Ectodermal cell (in vitro differentiated cells): ENCODE results near the gene MBOAT1.

Source experiments
- H3K27ac ChIP-seq: 2 replicates; pipeline ENCODE4 v1.7.0; 2013; ENCODE audit warnings: mild to moderate bottlenecking, low read depth, low read length; ENCODE audit not compliant: insufficient read depth, poor library complexity, severe bottlenecking
- H3K27me3 ChIP-seq: 2 replicates; pipeline ENCODE4 v1.7.0; 2013; ENCODE audit warnings: mild to moderate bottlenecking, low read length; ENCODE audit not compliant: insufficient read depth, control insufficient read depth, poor library complexity, severe bottlenecking
- H3K36me3 ChIP-seq: one replicate; pipeline ENCODE4 v1.7.0; 2013; ENCODE audit warnings: low read length; ENCODE audit not compliant: control insufficient read depth, insufficient read depth
- H3K4me1 ChIP-seq: one replicate; pipeline ENCODE4 v1.7.0; 2013; ENCODE audit warnings: low read length; ENCODE audit not compliant: control insufficient read depth, insufficient read depth
- H3K4me3 ChIP-seq: 2 replicates; pipeline ENCODE4 v1.7.0; 2013; ENCODE audit warnings: low read depth, low read length, control low read depth; ENCODE audit not compliant: insufficient read depth
- H3K9me3 ChIP-seq: 2 replicates; pipeline ENCODE4 v1.7.0; 2013; ENCODE audit warnings: mild to moderate bottlenecking, low read length, moderate library complexity; ENCODE audit not compliant: control insufficient read depth
- WGBS, 2 experiments: methylation state at CpG; one replicate each; pipeline ENCODE4 v1.1.7; 2013; ENCODE audit warnings: missing lambda C conversion rate in 2 of 2; 5-methylcytosine and 5-hydroxymethylcytosine counted together

Gene MBOAT1

GRCh38 chr6:20109526-20109925 lies 102.7 kb downstream of the MBOAT1 start:
- no peak overlapping the region for H3K4me3 ChIP-seq
- no peaks in the 10 kb centered on the region for H3K9me3 ChIP-seq
- no peak overlapping the region for H3K27ac ChIP-seq
- WGBS, 2 experiments = 90 to 93% methylated on average over 6 of the region's 6 CpGs
- H3K36me3 ChIP-seq = no peaks in the 10 kb centered on the region
- no peaks in the 10 kb centered on the region for H3K27me3 ChIP-seq
- H3K4me1 ChIP-seq = peaks cover 6% of the 10 kb centered on the region

DNA sequence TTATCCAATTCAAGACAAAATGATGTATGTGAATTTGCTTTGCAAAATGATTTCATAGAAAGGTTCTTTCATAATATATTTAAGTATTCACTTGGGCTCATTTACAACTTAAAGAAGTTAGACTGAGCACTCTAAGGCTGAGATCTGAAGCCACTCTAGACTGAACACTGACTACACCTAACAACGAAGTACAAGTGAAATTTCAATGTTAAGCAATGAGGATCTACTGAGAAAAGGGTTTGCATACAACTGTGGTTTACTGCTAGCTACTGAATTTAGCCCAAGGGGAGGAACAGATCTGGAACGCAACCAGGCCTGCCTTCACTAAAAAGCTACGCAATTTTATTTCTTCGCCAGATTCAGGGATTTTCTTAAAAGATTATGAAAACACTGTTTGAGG lies 106.4 kb downstream of the MBOAT1 start:
- Histone ChIP-seq H3K27me3 (no peaks in the 10 kb centered on the region), H3K4me3 (no peak overlapping the region), H3K4me1 (peaks cover 6% of the 10 kb centered on the region), H3K27ac (no peak overlapping the region), H3K36me3 (no peaks in the 10 kb centered on the region), H3K9me3 (no peaks in the 10 kb centered on the region)
- 93 to 97% methylated on average over 4 of the region's 4 CpGs for WGBS, 2 experiments

GRCh38 chr6:20104696-20105095 lies 107.6 kb downstream of the MBOAT1 start:
- Histone ChIP-seq H3K27me3 (no peaks in the 10 kb centered on the region), H3K4me3 (no peak overlapping the region), H3K9me3 (no peaks in the 10 kb centered on the region), H3K27ac (no peak overlapping the region), H3K36me3 (no peaks in the 10 kb centered on the region), H3K4me1 (peaks cover 6% of the 10 kb centered on the region)
- WGBS, 2 experiments = 88 to 91% methylated on average over 2 of the region's 2 CpGs

- no peaks in the 10 kb centered on the region for H3K36me3 ChIP-seq
- no peaks in the 10 kb centered on the region for H3K27me3 ChIP-seq
- H3K4me3 ChIP-seq = no peak overlapping the region
- H3K27ac ChIP-seq = no peak overlapping the region
- H3K9me3 ChIP-seq = no peaks in the 10 kb centered on the region
- 89 to 94% methylated on average over 5 to 8 of the region's 8 CpGs for WGBS, 2 experiments
- H3K4me1 ChIP-seq = peaks cover 2% of the 10 kb centered on the region
Observed at GRCh38 chr6:20102397-20103073, 109.7 kb downstream of the MBOAT1 start.

DNA sequence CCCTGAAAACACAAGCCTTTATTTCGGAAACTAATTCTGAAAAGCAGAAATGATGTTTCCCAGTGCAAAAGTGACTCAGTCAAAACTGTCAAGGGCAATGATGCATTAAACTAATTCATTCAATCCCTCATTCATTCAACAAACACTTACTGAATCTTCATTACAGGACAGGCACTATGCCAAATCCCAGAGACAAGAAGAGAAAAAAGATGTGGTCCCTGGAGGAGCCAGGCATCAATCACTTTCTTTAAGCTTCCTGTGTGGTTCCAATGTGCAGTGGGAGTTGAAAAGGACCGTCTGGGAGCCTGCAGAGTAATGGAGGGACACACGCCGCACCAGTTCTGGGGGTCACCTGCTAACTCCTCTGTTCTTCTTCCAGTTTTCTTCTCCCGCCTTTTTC lies 113.1 kb downstream of the MBOAT1 start:
- H3K27ac ChIP-seq = no peak overlapping the region
- no peak overlapping the region for H3K4me3 ChIP-seq
- 89 to 92% methylated on average over 5 of the region's 5 CpGs for WGBS, 2 experiments
- no peaks in the 10 kb centered on the region for H3K27me3 ChIP-seq
- H3K4me1 ChIP-seq = no peaks in the 10 kb centered on the region
- no peaks in the 10 kb centered on the region for H3K36me3 ChIP-seq
- H3K9me3 ChIP-seq = no peaks in the 10 kb centered on the region

GRCh38 chr6:20098267-20098876 lies 113.9 kb downstream of the MBOAT1 start:
- H3K36me3 ChIP-seq = no peaks in the 10 kb centered on the region
- 89 to 93% methylated on average over 6 of the region's 6 CpGs for WGBS, 2 experiments
- no peaks in the 10 kb centered on the region for H3K9me3 ChIP-seq
- peaks cover 3% of the 10 kb centered on the region for H3K4me1 ChIP-seq
- no peak overlapping the region for H3K4me3 ChIP-seq
- H3K27ac ChIP-seq = no peak overlapping the region
- H3K27me3 ChIP-seq = no peaks in the 10 kb centered on the region

- 94 to 95% methylated on average over 6 of the region's 6 CpGs for WGBS, 2 experiments
- Histone ChIP-seq H3K27ac (no peak overlapping the region), H3K4me3 (no peak overlapping the region), H3K27me3 (no peaks in the 10 kb centered on the region), H3K36me3 (no peaks in the 10 kb centered on the region), H3K4me1 (peaks cover 14% of the 10 kb centered on the region), H3K9me3 (no peaks in the 10 kb centered on the region)
Observed at GRCh38 chr6:20096536-20096935, 115.7 kb downstream of the MBOAT1 start.

GRCh38 chr6:20095436-20095835 lies 116.8 kb downstream of the MBOAT1 start:
- no peaks in the 10 kb centered on the region for H3K9me3 ChIP-seq
- 96 to 98% methylated on average over 6 of the region's 6 CpGs for WGBS, 2 experiments
- no peaks in the 10 kb centered on the region for H3K27me3 ChIP-seq
- no peak overlapping the region for H3K27ac ChIP-seq
- H3K36me3 ChIP-seq = no peaks in the 10 kb centered on the region
- peaks cover 14% of the 10 kb centered on the region for H3K4me1 ChIP-seq
- no peak overlapping the region for H3K4me3 ChIP-seq

GRCh38 chr6:20092071-20092566 lies 120.2 kb downstream of the MBOAT1 start:
- H3K36me3 ChIP-seq = no peaks in the 10 kb centered on the region
- 0% methylated on average over 1 of the region's 1 CpG for WGBS, 2 experiments

DNA sequence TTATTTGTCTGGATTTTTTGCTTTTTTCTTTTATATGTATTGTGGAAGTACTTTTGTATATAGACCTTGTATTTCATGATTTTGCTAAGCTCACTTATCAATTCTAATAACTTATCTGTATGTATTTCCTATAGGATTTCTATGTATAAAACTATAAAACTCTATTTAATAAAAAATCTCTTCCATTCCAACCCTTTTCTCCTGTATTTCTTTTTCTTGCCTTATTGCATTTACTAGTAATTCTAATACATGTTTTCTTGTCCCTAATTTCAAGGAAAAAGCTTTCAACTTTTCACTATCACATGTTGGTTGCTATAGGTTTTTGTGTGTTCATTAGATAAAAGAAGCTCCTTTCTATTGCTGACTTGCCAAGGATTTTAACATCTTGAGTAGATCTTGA lies 125.3 kb downstream of the MBOAT1 start:
- H3K4me3 ChIP-seq = no peak overlapping the region
- H3K27ac ChIP-seq = no peak overlapping the region
- no peaks in the 10 kb centered on the region for H3K27me3 ChIP-seq
- H3K4me1 ChIP-seq = no peaks in the 10 kb centered on the region
- H3K9me3 ChIP-seq = no peaks in the 10 kb centered on the region
- H3K36me3 ChIP-seq = no peaks in the 10 kb centered on the region

More at GRCh38 chr6:20092071-20092566, 120.2 kb downstream of the MBOAT1 start:
- Histone ChIP-seq H3K4me1 (peaks cover 14% of the 10 kb centered on the region), H3K27me3 (no peaks in the 10 kb centered on the region), H3K27ac (peak overlapping the region; percentile 52), H3K9me3 (no peaks in the 10 kb centered on the region), H3K4me3 (no peak overlapping the region)
